K562 treated with DMSO at 1 percent for 12 hours (cell line): Measurements from ENCODE around the gene TSHZ2. TPM values are rescaled to one million over a fixed set of nuclear protein-coding genes. Genes with fewer than 3 reads are reported as not detected.

Experiments used
- total RNA-seq: library from RNA; unstranded; fragments of 300-600 nt; gene quantifications from 2 replicates; pipeline ENCODE4 v1.2.3, GENCODE V29; 2022; ENCODE audit not compliant: insufficient read depth

TSHZ2 gene
- total RNA-seq = 0.78 TPM in 1 of 2 replicates, not detected in the other

DNA sequence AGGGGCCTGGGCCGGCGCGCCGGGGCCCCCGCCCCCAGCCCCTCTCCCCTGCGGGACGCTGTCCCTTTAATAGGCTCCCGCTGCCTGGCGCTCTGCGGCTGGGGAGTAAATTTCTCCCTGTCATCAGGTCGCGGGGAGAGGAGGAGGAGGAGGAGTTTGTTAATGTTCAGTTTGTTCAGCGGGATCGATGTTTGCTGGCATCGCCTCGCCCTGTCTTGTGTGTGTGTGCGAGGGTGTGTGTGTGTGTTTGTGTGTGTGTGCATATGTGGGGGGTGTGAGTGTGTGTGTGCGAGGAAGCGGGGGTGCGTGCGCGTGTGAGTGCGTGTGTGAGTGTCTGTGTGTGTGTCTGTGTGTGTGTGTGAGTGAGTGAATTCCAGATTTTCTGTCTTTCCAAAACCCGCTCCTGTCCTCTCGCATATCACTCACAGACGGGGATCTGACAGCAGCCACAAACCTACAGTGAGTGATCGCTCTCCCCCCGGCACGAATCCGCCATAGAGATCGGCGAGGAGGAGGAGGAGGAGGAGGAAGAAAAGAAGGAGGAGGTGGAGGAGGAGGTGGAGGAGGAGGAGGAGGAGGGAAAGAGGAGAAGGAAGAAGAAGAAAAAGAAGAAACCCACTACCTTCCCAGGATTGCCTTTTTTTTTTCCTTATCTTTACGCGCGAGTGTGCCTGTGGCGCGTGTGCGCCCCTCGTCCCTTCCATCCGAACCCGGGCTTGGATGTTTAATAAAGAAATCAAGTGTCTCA is at the start of gene TSHZ2:
Gene TSHZ2, plus strand, starts transcription at position 169 of the 748 bp plus-strand sequence. CDS start 936 bp downstream, outside the sequence.

